ENCODE measurements around the gene MYO1D.

Gene MYO1D

GRCh38 chr17:32488177-32488542 lies 388.8 kb downstream of the MYO1D start:
- no peak for DNase-seq (ENCODE audit: low read depth in 2 of 2)

GRCh38 chr17:32487473-32488176 lies 389.3 kb downstream of the MYO1D start:
- DNase-seq (ENCODE audit: low read depth in 2 of 2): no peak

GRCh38 chr17:32486701-32487472 lies 390.0 kb downstream of the MYO1D start, which contains the start of gene CDK5R1:
TSS of gene CDK5R1 (plus strand) at chr17:32486993. CDS start at chr17:32487621, 628 bp downstream.
- DNase-seq (ENCODE audit: low read depth in 2 of 2): peak; percentile 50 to 68

GRCh38 chr17:32486111-32486700 lies 390.7 kb downstream of the MYO1D start:
- DNase-seq (ENCODE audit: low read depth in 2 of 2): no peak

- no peak for DNase-seq (ENCODE audit: low read depth in 2 of 2)
Observed at GRCh38 chr17:32485261-32486110, 391.4 kb downstream of the MYO1D start.

- DNase-seq (ENCODE audit: low read depth in 2 of 2): no peak
Observed at GRCh38 chr17:32484628-32485027, 392.3 kb downstream of the MYO1D start.

- DNase-seq (ENCODE audit: low read depth in 2 of 2): no peak
Observed at GRCh38 chr17:32484041-32484461, 392.9 kb downstream of the MYO1D start.

- DNase-seq (ENCODE audit: low read depth in 2 of 2): no peak
Observed at GRCh38 chr17:32483451-32484019, 393.4 kb downstream of the MYO1D start.

GRCh38 chr17:32482568-32483320 lies 394.2 kb downstream of the MYO1D start:
- no peak for DNase-seq (ENCODE audit: low read depth in 2 of 2)

- no peak for DNase-seq (ENCODE audit: low read depth in 2 of 2)
Observed at GRCh38 chr17:32481193-32481592, 395.7 kb downstream of the MYO1D start.

- no peak for DNase-seq (ENCODE audit: low read depth in 2 of 2)
Observed at GRCh38 chr17:32479074-32479617, 397.8 kb downstream of the MYO1D start.

GRCh38 chr17:32477220-32477619 lies 399.7 kb downstream of the MYO1D start:
- DNase-seq (ENCODE audit: low read depth in 2 of 2): no peak

- no peak for DNase-seq (ENCODE audit: low read depth in 2 of 2)
Observed at GRCh38 chr17:32475258-32475657, 401.7 kb downstream of the MYO1D start.

GRCh38 chr17:32471652-32472051 lies 405.3 kb downstream of the MYO1D start:
- DNase-seq (ENCODE audit: low read depth in 2 of 2): no peak

GRCh38 chr17:32470405-32471167 lies 406.3 kb downstream of the MYO1D start:
- no peak for DNase-seq (ENCODE audit: low read depth in 2 of 2)

- DNase-seq (ENCODE audit: low read depth in 2 of 2): no peak
Observed at GRCh38 chr17:32467949-32468348, 409.0 kb downstream of the MYO1D start.

- DNase-seq (ENCODE audit: low read depth in 2 of 2): no peak
Observed at GRCh38 chr17:32464374-32464773, 412.6 kb downstream of the MYO1D start.

GRCh38 chr17:32463304-32463703 lies 413.6 kb downstream of the MYO1D start:
- no peak for DNase-seq (ENCODE audit: low read depth in 2 of 2)

- DNase-seq (ENCODE audit: low read depth in 2 of 2): peak; percentile 41 to 62
Observed at GRCh38 chr17:32461853-32462617, 414.9 kb downstream of the MYO1D start.

Data from stimulated activated CD4-positive, alpha-beta T cell treated with anti-CD3 and anti-CD28 coated beads, Interleukin-15, amount 100 ng/mL, for 48 hours (primary cell).